NB4 (cell line): ENCODE measurements around the gene DNAH7.

Experiments
- CTCF ChIP-seq: IDR thresholded peaks from one replicate; pipeline ENCODE4 v1.5.1; 2012; ENCODE audit warnings: low read depth, low read length
- MYC ChIP-seq: IDR thresholded peaks from 2 replicates; pipeline ENCODE4 v1.6.1; 2011; ENCODE audit warnings: low read depth, low read length

DNA sequence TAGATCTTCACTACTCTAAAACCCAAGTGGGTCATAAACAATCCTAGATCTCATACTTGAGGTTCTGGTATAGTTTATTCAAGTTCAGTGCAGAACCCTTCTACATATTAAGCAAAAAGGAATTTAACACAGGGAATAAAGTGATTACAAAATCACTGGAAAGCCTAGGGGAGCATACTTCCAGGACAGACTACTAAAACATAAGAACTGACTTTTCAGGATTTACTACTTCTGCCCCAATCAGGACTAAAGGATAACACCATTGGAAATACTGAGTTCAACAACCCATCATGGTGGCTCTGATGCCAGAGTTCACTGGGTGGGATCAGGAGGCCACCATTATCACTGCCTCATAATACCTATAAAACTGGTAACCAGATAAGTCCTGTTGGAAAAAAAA is 123.6 kb downstream of the DNAH7 start:
- no peak for TF ChIP-seq CTCF
- TF ChIP-seq MYC = no peak
